HG03060 (cell line): ENCODE measurements around the gene CYYR1.

Experiments
- ATAC-seq: cut with Tn5 transposase; IDR thresholded peaks from one replicate; pipeline ENCODE4 v1.9.1; 2021; ENCODE audit warnings: low read depth, moderate number of reproducible peaks; ENCODE audit not compliant: unreplicated experiment

The CYYR1 gene

GRCh38 chr21:26572702-26573381, at the start of gene CYYR1:
Gene CYYR1 (minus strand): TSS chr21:26573286. CDS start chr21:26572940, 346 bp downstream.
- ATAC-seq, result no peak

DNA sequence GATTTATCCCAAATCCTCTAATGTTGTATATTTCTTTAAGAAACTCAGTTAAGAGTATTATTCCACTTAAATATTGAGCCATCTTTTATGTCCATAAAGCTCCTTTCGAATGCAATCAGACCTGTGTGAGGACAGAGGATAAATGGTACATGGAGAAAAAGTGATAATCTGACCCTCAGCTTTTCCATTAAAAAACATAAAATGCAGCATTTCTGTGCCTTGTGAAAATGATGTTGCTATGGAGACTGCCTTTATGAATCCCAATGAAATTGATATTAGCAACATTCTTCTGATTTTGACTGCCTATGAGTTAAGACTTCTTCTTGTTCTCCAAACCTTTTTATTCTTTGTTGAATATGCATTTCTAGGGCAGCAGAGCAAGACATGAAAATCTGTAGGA, 44.1 kb upstream of the CYYR1 start:
- ATAC-seq, result no peak

DNA sequence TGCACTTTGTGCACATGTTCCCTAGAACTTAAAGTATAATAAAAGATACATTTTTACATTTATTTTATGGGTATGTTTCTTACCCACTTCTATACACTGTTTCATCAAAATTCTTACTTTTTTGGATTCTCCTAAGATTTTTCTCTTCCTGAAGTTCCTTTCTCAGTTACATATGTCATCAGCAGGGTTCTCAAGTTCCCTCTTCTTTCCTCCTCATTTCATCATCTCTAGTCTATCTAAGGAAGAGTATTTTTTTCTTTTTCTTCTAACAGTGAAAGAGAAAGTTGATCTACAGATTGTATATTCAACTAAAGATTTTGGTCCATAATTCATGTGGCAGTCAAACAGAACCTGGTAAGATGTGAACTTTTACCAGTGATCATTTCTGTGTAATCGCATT, 41.2 kb upstream of the CYYR1 start:
- no peak for ATAC-seq

GRCh38 chr21:26599261-26599660, 26.2 kb upstream of the CYYR1 start:
- no peak for ATAC-seq

DNA sequence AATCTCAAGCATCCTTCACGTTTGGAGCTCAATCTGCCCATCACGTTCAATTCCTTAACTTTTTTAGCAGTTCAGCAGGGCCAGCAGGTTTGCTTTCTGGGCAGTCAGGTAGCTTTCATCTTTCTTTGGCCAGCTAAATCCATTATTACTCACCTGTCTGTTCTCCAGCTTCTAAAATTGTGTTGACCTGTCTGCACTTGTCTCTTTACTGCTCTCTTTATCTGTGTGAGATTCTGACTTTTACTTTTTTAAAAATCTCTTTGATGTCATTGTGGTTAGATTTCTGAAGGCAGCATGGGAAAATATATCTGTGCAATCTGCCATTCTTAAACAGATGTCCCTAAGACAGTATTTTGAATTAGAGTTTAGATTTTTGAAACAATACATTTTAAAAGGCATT, 24.9 kb upstream of the CYYR1 start:
- no peak for ATAC-seq

GRCh38 chr21:26597031-26597430, 23.9 kb upstream of the CYYR1 start:
- no peak for ATAC-seq

DNA sequence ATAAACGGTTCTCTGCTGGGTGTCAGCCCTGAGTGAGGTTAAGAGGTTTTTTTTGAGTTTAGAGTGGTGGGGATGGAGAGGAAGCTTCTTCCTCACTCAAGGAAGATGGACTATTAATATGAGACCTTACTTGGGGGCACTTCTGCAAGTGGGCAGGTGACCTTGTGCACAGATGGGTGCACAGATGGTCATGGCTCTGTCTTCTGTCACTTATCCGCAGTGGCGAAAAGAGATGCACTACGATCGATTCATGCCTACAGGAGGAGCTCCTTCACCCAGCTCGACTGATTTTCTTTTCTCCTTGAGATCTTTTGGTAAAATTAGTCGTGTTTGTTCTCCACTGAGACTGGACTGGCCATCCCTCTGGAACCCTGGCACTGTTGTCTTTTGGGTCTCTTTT, 22.9 kb upstream of the CYYR1 start:
- ATAC-seq, result no peak

- ATAC-seq, result no peak
These were observed 20.7 kb upstream of the CYYR1 start for GRCh38 chr21:26593800-26594199.

DNA sequence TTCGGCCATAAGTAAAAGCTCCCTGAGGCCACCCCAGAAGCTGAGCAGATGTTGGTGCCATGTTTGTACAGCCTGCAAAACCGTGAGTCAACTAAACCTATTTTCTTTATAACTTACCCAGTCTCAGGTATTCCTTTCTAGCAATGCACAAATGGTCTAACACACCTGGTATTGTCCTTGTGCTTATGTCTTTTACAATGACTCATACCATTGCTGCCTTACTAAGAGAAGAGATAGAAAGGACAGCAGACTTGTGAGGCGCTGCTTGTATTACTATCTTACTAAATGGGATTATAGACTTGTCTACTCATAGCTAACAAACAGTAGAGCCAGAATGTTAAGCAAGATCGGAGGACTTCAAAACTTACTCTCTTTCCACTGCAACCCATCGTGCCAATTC, 18.5 kb upstream of the CYYR1 start:
- no peak for ATAC-seq

DNA sequence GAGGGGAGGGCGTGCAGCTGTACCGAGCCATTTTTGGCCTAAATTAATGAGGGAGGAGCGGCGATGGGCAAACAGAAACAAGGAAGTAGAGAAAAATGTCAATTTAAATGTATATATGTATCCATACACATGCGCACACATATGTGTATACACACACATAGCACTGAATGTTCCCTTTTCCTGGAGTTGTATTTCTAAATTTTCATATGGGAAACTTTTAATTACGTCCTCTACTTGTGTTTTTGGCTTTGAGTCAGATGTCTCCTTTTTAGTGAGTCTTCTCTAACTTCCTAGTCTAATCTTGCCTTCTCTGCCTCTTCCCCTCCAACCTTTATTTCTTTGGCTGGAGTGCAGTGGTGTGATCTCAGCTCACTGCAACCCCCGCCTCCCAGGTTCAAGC, 15.4 kb upstream of the CYYR1 start:
- ATAC-seq, result no peak

DNA sequence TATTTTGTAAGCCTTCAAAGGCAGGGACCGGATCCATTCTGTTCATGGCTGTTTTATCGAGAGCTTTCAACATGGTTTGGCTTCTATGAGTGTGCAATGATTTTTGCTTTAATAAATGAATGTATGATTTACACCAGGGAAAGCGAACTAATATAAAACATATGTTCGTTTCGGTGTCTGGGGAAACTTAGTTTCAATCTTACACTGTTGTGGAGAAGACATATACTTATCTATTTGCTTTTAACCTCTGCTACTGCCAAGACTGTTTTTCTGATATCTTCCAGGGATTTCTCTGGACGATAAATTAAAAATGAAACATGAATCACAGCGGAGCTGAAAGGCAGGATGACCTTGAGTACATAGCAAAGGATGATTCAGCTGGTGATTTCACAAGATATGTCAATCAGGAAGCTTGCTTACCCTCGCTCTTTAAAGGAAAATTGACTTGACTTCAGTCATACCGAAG, 14.7 kb upstream of the CYYR1 start:
- ATAC-seq, result no peak

- ATAC-seq, result no peak
These were observed 10.7 kb upstream of the CYYR1 start for GRCh38 chr21:26583769-26584168.

DNA sequence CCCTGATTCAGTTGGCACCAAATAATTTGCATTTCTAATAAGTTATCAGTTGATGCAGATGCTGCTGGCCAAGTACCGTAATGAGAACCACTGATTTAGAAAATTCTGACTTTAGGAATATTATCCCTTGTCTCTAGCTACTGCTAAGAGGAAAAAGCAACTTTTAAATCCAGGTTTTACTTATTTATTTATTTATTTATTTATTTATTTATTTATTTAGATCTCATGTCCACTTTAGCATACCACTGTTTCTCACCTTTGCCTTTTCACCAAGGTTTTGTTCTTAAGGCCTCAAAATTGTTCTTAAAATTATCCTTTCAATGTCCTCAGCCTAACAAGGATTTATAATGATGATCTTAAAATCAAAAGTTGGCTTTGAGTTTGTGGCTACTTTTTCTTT, 8.7 kb upstream of the CYYR1 start:
- ATAC-seq, result no peak

- no peak for ATAC-seq
These were observed 897 bp downstream of the CYYR1 start for GRCh38 chr21:26572076-26572701.

GRCh38 chr21:26570203-26570602, 2.9 kb downstream of the CYYR1 start:
- no peak for ATAC-seq

DNA sequence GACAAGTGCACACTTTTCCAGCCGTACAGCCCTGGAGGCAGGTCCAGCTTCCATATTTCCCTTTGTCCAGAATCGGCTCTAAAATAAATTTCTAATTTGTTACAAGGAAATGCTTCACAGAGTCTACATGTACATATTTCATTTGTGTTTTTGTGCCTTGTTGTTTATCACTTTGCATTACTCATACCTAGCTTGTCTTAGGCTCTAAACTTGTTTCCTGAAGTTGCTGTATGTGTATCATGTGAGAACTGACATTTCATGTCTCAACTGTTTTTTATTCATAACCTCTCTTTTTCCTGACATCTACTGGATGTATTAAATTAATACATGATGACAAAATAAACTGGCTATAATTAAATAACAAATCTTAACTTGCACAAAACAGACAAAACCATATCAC, 7.5 kb downstream of the CYYR1 start:
- ATAC-seq, result no peak

GRCh38 chr21:26565111-26565510, 8.0 kb downstream of the CYYR1 start:
- ATAC-seq, result no peak

DNA sequence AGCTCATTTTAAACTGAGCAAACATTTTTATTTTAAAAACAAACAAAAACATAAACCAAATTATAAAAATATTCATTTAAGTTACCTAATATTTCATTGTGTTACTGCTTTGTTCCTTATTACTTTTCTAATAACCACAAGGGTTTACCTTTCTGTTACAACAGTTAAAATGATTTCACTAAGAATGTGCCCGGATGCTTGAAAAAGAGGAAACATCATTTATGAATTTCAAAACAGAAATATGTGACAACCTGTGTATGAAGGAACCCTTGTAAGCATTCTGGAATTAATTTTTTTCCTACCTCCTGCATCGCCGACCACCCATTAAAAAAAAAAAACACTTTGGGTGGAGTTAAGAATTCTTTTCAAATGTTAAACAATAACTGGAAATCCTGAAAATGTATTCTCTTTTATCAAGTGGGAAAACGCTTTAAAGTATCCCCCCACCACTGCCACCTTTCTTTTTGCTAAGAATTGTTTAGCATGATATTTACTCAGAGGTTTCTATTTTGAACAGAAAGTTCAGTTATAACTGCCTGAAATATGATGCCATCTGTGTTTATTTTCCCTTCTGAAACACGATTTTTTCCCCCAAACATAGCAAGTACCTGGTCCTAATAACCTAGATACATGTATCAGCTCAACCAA, 9.1 kb downstream of the CYYR1 start:
- no peak for ATAC-seq

DNA sequence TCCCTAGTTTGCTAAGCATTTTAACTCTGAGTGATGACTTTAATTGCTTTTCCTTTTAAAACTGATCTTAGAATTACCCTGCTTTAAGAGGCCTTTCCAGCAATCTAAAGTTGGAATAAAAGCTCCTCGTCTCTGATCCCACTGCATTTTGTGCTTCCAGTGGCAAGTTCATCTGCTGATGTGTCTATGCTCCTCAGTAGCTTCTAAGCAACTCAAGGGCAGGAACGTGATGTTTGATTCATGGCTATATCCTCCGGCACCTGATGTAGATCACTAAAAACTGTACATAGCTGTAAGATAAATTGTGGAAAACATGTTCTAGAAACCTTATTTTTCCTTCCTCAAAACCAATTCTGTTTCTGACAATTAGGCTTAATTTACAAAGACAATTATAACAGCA, 12.5 kb downstream of the CYYR1 start:
- no peak for ATAC-seq

- ATAC-seq, result no peak
These were observed 14.0 kb downstream of the CYYR1 start for GRCh38 chr21:26559099-26559498.

GRCh38 chr21:26557106-26557505, 16.0 kb downstream of the CYYR1 start:
- ATAC-seq, result no peak
